OCI-LY7 (cell line): ENCODE data around the gene ZNF189.

Experiments used
- CTCF ChIP-seq: fragments of 200-600 bp; sonication (generic); conservative IDR thresholded peaks from 2 replicates; pipeline ENCODE4 v1.5.1; 2014; ENCODE audit warnings: mild to moderate bottlenecking, antibody characterized with exemption, low read length, moderate library complexity, mixed read lengths
- EZH2phosphoT487 ChIP-seq: fragments of 200-600 bp; sonication (generic); IDR thresholded peaks from 2 replicates; pipeline ENCODE4 v1.6.1; 2018; ENCODE audit warnings: low read depth, borderline replicate concordance, mild to moderate bottlenecking, mixed run types, antibody characterized with exemption, low read length, moderate library complexity, mixed read lengths

- TF ChIP-seq EZH2phosphoT487 (no peak), CTCF (no peak)
Observed at GRCh38 chr9:101438523-101438922, 39.9 kb downstream of the ZNF189 start.
